K562 (cell line): Measurements from ENCODE around the gene TEX52.

Source experiments
- PURB ChIP-seq: sonication (generic); formaldehyde crosslinking; IDR thresholded peaks from 2 replicates; pipeline ENCODE4 v1.9.0; 2021; ENCODE audit warnings: low read depth, mild to moderate bottlenecking, missing genetic modification reagents
- ZNF639 ChIP-seq, 2 experiments: fragments of 200-800 bp in 1 of 2; sonication (Bioruptor generic) in 1 of 2; sonication (generic) in 1 of 2; formaldehyde crosslinking in 1 of 2; IDR thresholded peaks in 1 of 2; conservative IDR thresholded peaks in 1 of 2; 2 replicates each; pipeline versions ENCODE4 v1.5.0 to v1.6.1; 2016 to 2020; ENCODE audit warnings: missing compliant biosample characterization in 1 of 2, missing genetic modification characterization in 1 of 2, missing genetic modification reagents in 1 of 2
- ZNF780A ChIP-seq: fragments of 250-450 bp; sonication (Bioruptor Pico); IDR thresholded peaks from 2 replicates; pipeline ENCODE4 v1.5.0; 2021; ENCODE audit warnings: mild to moderate bottlenecking

DNA sequence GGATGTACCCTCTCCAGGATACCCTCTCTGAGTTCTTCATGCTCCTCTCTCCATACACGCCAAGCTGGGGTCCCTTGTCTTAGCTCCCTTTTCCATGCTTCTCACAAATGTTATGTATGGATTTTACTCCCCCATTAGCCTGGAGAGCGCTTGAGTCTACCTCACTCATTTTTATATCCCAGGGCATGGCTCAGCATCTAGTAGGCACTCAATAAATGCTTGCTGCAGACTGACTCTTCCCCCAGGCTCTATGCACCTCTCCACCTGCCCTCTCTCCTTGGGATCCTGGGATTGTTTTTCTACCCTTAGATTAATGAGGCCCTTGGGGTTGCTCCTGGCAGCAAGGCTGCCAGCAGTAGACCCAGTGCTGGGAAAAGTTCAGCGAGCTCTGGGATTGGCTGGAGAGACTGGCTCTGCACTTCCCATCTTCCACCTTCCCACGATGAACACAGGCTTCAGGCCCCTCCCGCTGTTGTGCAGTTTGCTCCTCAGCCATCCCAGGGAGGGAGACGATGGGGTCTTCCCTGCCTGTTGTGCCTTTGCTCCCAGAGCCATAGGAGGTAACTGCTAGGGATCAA is 24.2 kb downstream of the TEX52 start:
- TF ChIP-seq PURB (no peak), ZNF639 (CRISPR knock-in tag; conservative IDR thresholded peaks at IDR 0.05 in 1 of 2, IDR thresholded peaks at IDR 0.05 in 1 of 2) (no peak), ZNF780A (CRISPR knock-in tag) (no peak)
